HCT116 (cell line): ENCODE data around the gene SLC66A1. TPM values are rescaled to one million over a fixed set of nuclear protein-coding genes. Genes with fewer than 3 reads are reported as not detected.

Experiments
- ATAC-seq: fragments of 200-7000 bp; cut with Tn5 transposase; 2 replicates; pipeline ENCODE4 v1.9.1; 2020; ENCODE audit warnings: mild to moderate bottlenecking, moderate library complexity
- BruUV-seq: library from RNA; stranded (reverse); fragments of 400-500 nt; replicated peaks from 2 replicates; lab custom pipeline; 2021; lab: Mats Ljungman, UMichigan
- CTCF ChIA-PET: fragments of 300-600 bp; sonication (Branson Sonifier 250); formaldehyde crosslinking; loops from one replicate; lab custom pipeline; 2021; ENCODE audit warnings: antibody characterized with exemption; lab: Charles Lee
- POLR2A ChIA-PET: fragments of 300-600, 350-600 bp; sonication (Branson Sonifier 250); formaldehyde crosslinking; loops from one replicate; lab custom pipeline; 2021; ENCODE audit warnings: antibody characterized with exemption; lab: Charles Lee
- RAD21 ChIA-PET, 2 experiments: fragments of 300-600 bp; sonication (Branson Sonifier 250); formaldehyde crosslinking; loops; one replicate each; lab custom pipeline; 2023; ENCODE audit warnings: low total read pairs in 2 of 2; ENCODE audit not compliant: uncharacterized antibody in 2 of 2, unreplicated experiment in 2 of 2, low non-redundant PET in 1 of 2; lab: Charles Lee
- DNase-seq: peaks from one replicate; pipeline ENCODE4 v3.0.0-alpha.2; 2010; ENCODE audit warnings: low read depth, low spot score
- H2AFZ ChIP-seq: fragments of 200-600 bp; shearing (Covaris generic), sonication (generic); 2 replicates; pipeline ENCODE4 v1.6.1; 2017; ENCODE audit warnings: low read depth, mixed run types, mixed read lengths, antibody characterized with exemption, low read length; ENCODE audit not compliant: poor library complexity, severe bottlenecking
- H3K27ac ChIP-seq: 2 replicates; pipeline ENCODE4 v1.5.1; 2012; ENCODE audit warnings: low read depth, low read length
- H3K27me3 ChIP-seq: fragments of 200-600 bp; sonication (generic); 2 replicates; pipeline ENCODE4 v1.6.1; 2016; ENCODE audit warnings: mixed run types, low read length, mixed read lengths; ENCODE audit not compliant: insufficient read depth
- H3K36me3 ChIP-seq, 2 experiments: fragments of 200-500 bp in 1 of 2; fragments of 200-600 bp in 1 of 2; sonication (Bioruptor generic) in 1 of 2; sonication (generic) in 1 of 2; 2 replicates each; pipeline versions ENCODE4 v1.5.1 to v1.6.1; 2014 to 2016; ENCODE audit warnings: low read length in 2 of 2, inconsistent platforms in 1 of 2, mixed read lengths in 1 of 2, mixed run types in 1 of 2; ENCODE audit not compliant: insufficient read depth in 2 of 2, control insufficient read depth in 1 of 2
- H3K4me1 ChIP-seq, 2 experiments: fragments of 200-600 bp in 1 of 2; sonication (generic) in 1 of 2; 2 replicates each; pipeline versions ENCODE4 v1.5.1 to v1.6.1; 2012 to 2017; ENCODE audit warnings: low read length in 2 of 2, inconsistent platforms in 1 of 2, mild to moderate bottlenecking in 1 of 2, mixed read lengths in 1 of 2, mixed run types in 1 of 2, moderate library complexity in 1 of 2; ENCODE audit not compliant: insufficient read depth in 2 of 2, control insufficient read depth in 1 of 2
- H3K4me2 ChIP-seq: fragments of 200-600 bp; sonication (generic); 2 replicates; pipeline ENCODE4 v1.6.1; 2017; ENCODE audit warnings: mixed run types, low read length, mixed read lengths
- H3K4me3 ChIP-seq, 2 experiments: fragments of 200-600 bp in 1 of 2; sonication (generic) in 1 of 2; replicated peaks in 1 of 2; 2 replicates each; pipeline ENCODE4 v1.5.1; 2011 to 2016; ENCODE audit warnings: low read length in 2 of 2, control low read depth in 1 of 2, low read depth in 1 of 2, mild to moderate bottlenecking in 1 of 2, mixed read lengths in 1 of 2, mixed run types in 1 of 2
- H3K79me2 ChIP-seq: fragments of 200-600 bp; sonication (generic); 2 replicates; pipeline ENCODE4 v1.6.1; 2017; ENCODE audit warnings: mild to moderate bottlenecking, mixed run types, low read length, moderate library complexity, mixed read lengths; ENCODE audit not compliant: insufficient read depth
- H3K9ac ChIP-seq: fragments of 200-600 bp; sonication (generic); 2 replicates; pipeline ENCODE4 v1.6.1; 2016; ENCODE audit warnings: low read length, mixed read lengths
- H3K9me2 ChIP-seq: fragments of 200-600 bp; sonication (generic), shearing (Covaris generic); 2 replicates; pipeline ENCODE4 v1.6.1; 2017; ENCODE audit warnings: mixed run types, mild to moderate bottlenecking, moderate library complexity; ENCODE audit not compliant: insufficient read depth
- H3K9me3 ChIP-seq, 2 experiments: fragments of 200-500 bp in 1 of 2; fragments of 200-600 bp in 1 of 2; sonication (Bioruptor generic) in 1 of 2; sonication (generic) in 1 of 2; 2 replicates each; pipeline ENCODE4 v1.6.1; 2014 to 2017; ENCODE audit warnings: low read length in 2 of 2, mixed read lengths in 2 of 2, inconsistent platforms in 1 of 2, low read depth in 1 of 2, mild to moderate bottlenecking in 1 of 2, mixed run types in 1 of 2, moderate library complexity in 1 of 2; ENCODE audit not compliant: control insufficient read depth in 1 of 2, insufficient read depth in 1 of 2
- H4K20me1 ChIP-seq: fragments of 200-600 bp; sonication (generic), shearing (Covaris generic); 2 replicates; pipeline ENCODE4 v1.6.1; 2017; ENCODE audit warnings: mixed run types, mild to moderate bottlenecking, moderate library complexity; ENCODE audit not compliant: insufficient read depth
- ATF3 ChIP-seq: IDR thresholded peaks from 2 replicates; pipeline ENCODE4 v1.6.1; 2012
- CBX3 ChIP-seq: IDR thresholded peaks from 2 replicates; pipeline ENCODE4 v1.6.1; 2012; ENCODE audit warnings: low read depth
- CEBPB ChIP-seq: IDR thresholded peaks from 2 replicates; pipeline ENCODE4 v1.6.1; 2012; ENCODE audit warnings: low read depth
- CTCF ChIP-seq, 3 experiments: fragments of 200-600 bp in 1 of 3; sonication (generic) in 1 of 3; IDR thresholded peaks in 2 of 3; conservative IDR thresholded peaks in 1 of 3; 2 replicates each; pipeline ENCODE4 v1.5.1; 2012 to 2017; ENCODE audit warnings: low read depth in 2 of 3, low read length in 2 of 3, antibody characterized with exemption in 1 of 3, borderline replicate concordance in 1 of 3, control low read depth in 1 of 3, mild to moderate bottlenecking in 1 of 3, mixed read lengths in 1 of 3, mixed run types in 1 of 3, moderate library complexity in 1 of 3; ENCODE audit not compliant: insufficient read depth in 1 of 3
- EGR1 ChIP-seq: IDR thresholded peaks from 2 replicates; pipeline ENCODE4 v1.6.1; 2012; ENCODE audit warnings: low read depth
- EZH2 ChIP-seq: fragments of 200-600 bp; sonication (generic); IDR thresholded peaks from 2 replicates; pipeline ENCODE4 v1.6.1; 2017; ENCODE audit warnings: antibody characterized with exemption, mixed run types
- EZH2phosphoT487 ChIP-seq: fragments of 200-600 bp; IDR thresholded peaks from 2 replicates; pipeline ENCODE4 v1.6.1; 2018; ENCODE audit warnings: antibody characterized with exemption, borderline replicate concordance
- FOSL1 ChIP-seq: IDR thresholded peaks from 2 replicates; pipeline ENCODE4 v1.6.1; 2012; ENCODE audit warnings: low read depth
- MAX ChIP-seq: IDR thresholded peaks from 2 replicates; pipeline ENCODE4 v1.6.1; 2012
- POLR2AphosphoS5 ChIP-seq: IDR thresholded peaks from 2 replicates; pipeline ENCODE4 v1.6.1; 2011; ENCODE audit warnings: mild to moderate bottlenecking, low read depth, low read length, moderate library complexity
- RAD21 ChIP-seq: IDR thresholded peaks from 2 replicates; pipeline ENCODE4 v1.6.1; 2012; ENCODE audit warnings: low read depth, mild to moderate bottlenecking
- REST ChIP-seq: IDR thresholded peaks from 2 replicates; pipeline ENCODE4 v1.6.1; 2012; ENCODE audit warnings: low read depth
- SIN3A ChIP-seq: IDR thresholded peaks from 2 replicates; pipeline ENCODE4 v1.6.1; 2012; ENCODE audit warnings: low read depth
- SRF ChIP-seq: IDR thresholded peaks from 2 replicates; pipeline ENCODE4 v1.6.1; 2012; ENCODE audit warnings: low read depth
- TCF7L2 ChIP-seq: IDR thresholded peaks from 2 replicates; pipeline ENCODE4 v1.7.0; 2011; ENCODE audit warnings: borderline replicate concordance, inconsistent platforms; ENCODE audit not compliant: insufficient read depth, insufficient read length; ENCODE audit errors: extremely low read depth
- ZFX ChIP-seq: fragments of 450-650 bp; IDR thresholded peaks from 2 replicates; pipeline ENCODE4 v1.6.1; 2017
- ZNF274 ChIP-seq: fragments of 200-500 bp; sonication (Bioruptor generic); IDR thresholded peaks from 2 replicates; pipeline ENCODE4 v1.6.1; 2014; ENCODE audit warnings: mild to moderate bottlenecking, low read depth, low read length, inconsistent platforms
- intact Hi-C: fragments of 100-400 bp; cut with micrococcal nuclease; formaldehyde crosslinking; loops from 2 replicates; pipeline ENCODE4 v1.10.0; 2022
- total RNA-seq: library from RNA; stranded (reverse); gene quantifications from one replicate; pipeline ENCODE4 v1.2.1, GENCODE V29; 2021; ENCODE audit not compliant: unreplicated experiment

The SLC66A1 gene
- total RNA-seq, 1 experiment from 2014 or later = 11.1 TPM

GRCh38 chr1:19283891-19284290 lies 28.2 kb upstream of the SLC66A1 start:
- no peak overlapping the region for H3K4me2 ChIP-seq
- H4K20me1 ChIP-seq = no peaks in the 10 kb centered on the region
- no peak overlapping the region for H3K9ac ChIP-seq
- no peaks in the 10 kb centered on the region for H3K79me2 ChIP-seq
- no peak overlapping the region for H3K27ac ChIP-seq
- no peaks in the 10 kb centered on the region for H3K27me3 ChIP-seq
- ChIA-PET POLR2A (no interaction called here), RAD21 (no interaction called here), CTCF (no interaction called here)
- intact Hi-C loops = no loop called here
- no peak overlapping the region for H2AFZ ChIP-seq
- no TSS peak for BruUV-seq
- H3K9me3 ChIP-seq = no peaks in the 10 kb centered on the region
- no peak for DNase-seq
- H3K9me2 ChIP-seq = no peaks in the 10 kb centered on the region
- H3K36me3 ChIP-seq = no peaks in the 10 kb centered on the region
- no peak for TF ChIP-seq POLR2AphosphoS5
- TF ChIP-seq, all 23 proteins: peak for 0
- ATAC-seq = no peak
- H3K4me1 ChIP-seq = peaks cover 0 to 1% of the 10 kb centered on the region in 2 experiments; a peak in 1 of 4 replicates
- H3K4me3 ChIP-seq = no peak overlapping the region

- intact Hi-C loops = no loop called here
- BruUV-seq = no TSS peak
- no peak overlapping the region for H3K27ac ChIP-seq
- no peaks in the 10 kb centered on the region for H3K27me3 ChIP-seq
- RAD21 ChIA-PET = no interaction called here
- ATAC-seq (no peak), DNase-seq (no peak)
- no peaks in the 10 kb centered on the region for H3K9me3 ChIP-seq
- no peak overlapping the region for H3K9ac ChIP-seq
- no peaks in the 10 kb centered on the region for H3K79me2 ChIP-seq
- H3K4me2 ChIP-seq = no peak overlapping the region
- H4K20me1 ChIP-seq = no peaks in the 10 kb centered on the region
- no peaks in the 10 kb centered on the region for H3K36me3 ChIP-seq
- POLR2A ChIA-PET = no interaction called here
- no peaks in the 10 kb centered on the region for H3K9me2 ChIP-seq
- H3K4me1 ChIP-seq = peaks cover 0 to 5% of the 10 kb centered on the region in 2 experiments; a peak in 1 of 4 replicates
- H3K4me3 ChIP-seq = no peak overlapping the region
- CTCF ChIA-PET = interaction anchor here (0.6 kb wide), 1 partner anchor 15 kb away, joined by 3 read pairs; no protein-coding TSS in a partner anchor
- H2AFZ ChIP-seq = no peak overlapping the region
- TF ChIP-seq SRF (no peak), CEBPB (no peak), REST (no peak), ZNF274 (no peak), CTCF (IDR thresholded peaks at IDR 0.05 in 2 of 3, conservative IDR thresholded peaks at IDR 0.05 in 1 of 3; ENCODE audit: borderline replicate concordance in 1 of 3, insufficient read depth in 1 of 3, low read depth in 2 of 3, low read length in 2 of 3) (no peak), SIN3A (no peak), POLR2AphosphoS5 (no peak), ZFX (no peak), MAX (no peak), CBX3 (no peak), TCF7L2 (no peak), EZH2phosphoT487 (no peak), RAD21 (no peak), ATF3 (no peak), FOSL1 (no peak), EGR1 (no peak), EZH2 (no peak)
Observed at GRCh38 chr1:19284881-19285280, 27.2 kb upstream of the SLC66A1 start.
